ENCODE measurements around the gene PHACTR1.

The PHACTR1 gene

DNA sequence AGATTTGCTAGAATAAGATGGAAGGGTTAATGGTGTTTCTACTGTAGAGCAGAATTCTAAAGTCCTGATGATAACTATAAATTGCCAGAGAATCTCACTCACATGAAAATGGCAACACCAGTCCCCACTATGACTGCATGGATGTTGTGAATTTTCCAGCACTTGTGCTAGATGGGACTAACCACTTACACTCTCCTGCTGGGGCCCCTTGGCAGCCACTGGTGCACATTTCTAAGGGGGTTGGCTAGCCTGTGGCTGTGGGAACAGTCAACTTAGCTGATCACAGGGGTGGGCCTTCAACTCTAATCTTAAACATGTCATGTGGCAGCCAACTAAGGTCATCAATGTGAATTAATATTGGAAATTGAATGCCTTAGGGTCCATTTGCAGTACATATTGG lies 271.2 kb downstream of the PHACTR1 start:
- no peak for DNase-seq (ENCODE audit: low read depth, low spot score)

DNA sequence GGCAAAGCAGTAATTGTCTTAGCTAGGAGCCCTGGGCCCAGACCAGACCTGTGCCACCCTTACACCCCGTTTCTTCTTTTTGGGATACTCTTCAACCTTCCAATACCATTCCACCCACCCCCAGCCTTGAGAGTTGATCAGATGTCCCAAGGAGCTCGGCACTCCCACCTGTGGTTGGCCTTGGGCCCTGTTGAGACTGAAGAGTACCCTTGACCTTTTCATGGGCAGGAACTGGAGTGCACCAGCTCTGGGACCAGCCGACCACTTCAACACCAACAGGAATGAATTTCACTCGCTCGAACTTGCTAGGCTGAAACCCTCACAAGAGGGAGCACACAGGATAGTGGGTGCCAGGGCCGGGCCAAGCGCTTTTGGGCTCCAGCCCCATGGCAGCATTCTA lies 273.6 kb downstream of the PHACTR1 start:
- DNase-seq (ENCODE audit: low read depth, low spot score), result no peak

DNA sequence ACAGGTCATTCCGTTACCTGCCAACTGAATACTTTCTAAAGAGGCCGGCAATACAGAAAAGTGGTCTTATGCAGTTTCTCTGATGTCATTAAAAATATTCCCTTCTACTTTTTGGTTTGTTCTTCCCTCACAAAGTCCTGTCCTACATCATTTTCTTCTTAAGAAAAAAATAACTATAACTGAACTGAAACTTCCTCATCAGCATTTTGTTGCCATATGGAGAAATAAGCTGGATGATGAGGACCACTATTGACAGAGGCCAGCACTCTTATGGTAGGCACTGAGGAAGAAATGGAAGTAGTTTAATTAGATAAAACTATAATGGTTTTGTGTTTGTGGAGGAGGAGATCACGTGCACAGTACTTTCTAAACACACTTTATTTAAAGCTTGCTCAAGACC lies 274.9 kb downstream of the PHACTR1 start:
- DNase-seq (ENCODE audit: low read depth, low spot score), result no peak

DNA sequence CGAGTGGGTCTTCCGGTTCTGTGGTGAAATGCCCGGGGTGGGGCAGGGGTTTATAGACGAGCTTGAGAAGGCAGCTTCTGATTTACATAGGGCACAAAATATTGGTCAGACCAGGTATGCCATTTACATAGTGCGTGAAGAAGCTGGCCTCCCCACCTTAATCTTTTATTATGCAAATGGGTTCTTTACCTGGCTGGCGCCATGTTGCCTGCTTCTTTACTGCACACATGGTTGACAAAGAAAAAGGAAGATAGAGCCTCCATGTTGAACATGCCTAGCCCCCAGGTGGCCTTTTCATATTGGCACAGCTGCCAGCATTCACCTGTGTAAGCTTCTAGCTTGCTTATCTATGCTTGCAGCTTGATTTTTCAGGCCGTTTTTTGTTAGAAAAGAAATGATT lies 276.2 kb downstream of the PHACTR1 start:
- DNase-seq (ENCODE audit: low read depth, low spot score), result no peak

DNA sequence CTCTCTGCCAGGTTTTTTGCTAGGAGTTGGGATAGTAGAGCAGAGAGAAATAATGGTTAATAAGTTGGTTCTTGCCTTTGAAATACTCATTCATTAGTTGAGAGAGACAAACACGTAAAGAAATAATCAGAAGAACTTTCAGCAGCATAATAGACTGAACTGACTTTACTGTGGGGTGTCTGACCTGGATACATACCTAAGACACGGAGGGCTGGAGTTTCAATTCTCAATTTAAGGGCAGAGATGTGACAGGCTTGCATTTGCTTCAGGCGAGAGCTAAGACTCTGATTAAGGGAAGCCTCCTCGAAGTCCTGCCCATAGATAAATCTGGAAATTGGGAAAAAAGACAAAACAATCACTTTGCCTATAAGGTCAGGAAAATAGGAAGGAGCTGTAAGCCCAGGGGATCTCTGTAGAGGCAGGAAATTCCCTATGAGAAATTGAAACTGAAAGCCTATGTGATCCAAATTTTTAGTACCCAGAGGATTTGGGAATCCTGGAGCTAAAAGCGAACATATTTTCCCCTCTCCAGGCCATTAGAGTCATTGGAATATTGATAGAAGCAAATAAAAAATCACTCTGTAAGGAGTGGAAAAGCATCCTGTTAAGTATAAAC lies 276.8 kb downstream of the PHACTR1 start:
- DNase-seq (ENCODE audit: low read depth, low spot score), result no peak

DNA sequence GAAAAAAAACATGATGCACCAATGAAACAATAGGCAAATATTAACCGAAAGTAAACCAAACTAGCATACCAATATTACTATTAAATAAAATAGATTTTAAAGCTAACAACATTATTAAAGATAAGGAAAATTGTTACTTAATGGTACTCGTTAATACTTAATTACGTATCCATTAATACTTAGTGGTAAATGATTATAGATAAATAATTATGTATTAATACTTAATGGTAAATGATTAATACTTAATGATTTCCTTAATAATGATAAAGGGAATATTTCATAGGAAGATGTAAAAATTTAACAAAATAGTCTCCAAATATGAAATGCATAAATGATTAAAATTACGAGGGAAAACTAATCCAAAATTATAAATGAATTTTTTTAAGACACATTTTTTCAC lies 278.9 kb downstream of the PHACTR1 start:
- no peak for DNase-seq (ENCODE audit: low read depth, low spot score)

DNA sequence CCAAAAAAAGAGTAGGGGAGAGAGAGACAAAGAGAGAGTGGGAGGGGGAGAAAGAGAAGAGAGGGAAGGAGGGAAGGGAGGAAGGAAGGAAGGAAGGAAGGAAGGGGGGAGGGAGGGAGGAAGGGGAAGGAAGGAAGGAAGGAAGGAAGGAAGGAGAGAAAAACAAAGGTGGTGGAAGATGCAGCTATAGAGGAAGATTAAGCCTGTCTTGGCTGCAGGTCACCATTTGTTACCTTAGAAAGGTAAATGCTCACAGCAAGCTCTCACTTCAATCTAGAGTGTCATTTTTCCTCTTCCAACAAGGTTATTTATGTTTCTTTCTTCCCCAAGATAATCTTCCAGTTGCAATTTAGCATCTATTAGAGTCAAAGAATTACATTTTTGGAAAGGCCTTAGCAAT lies 284.0 kb downstream of the PHACTR1 start:
- DNase-seq (ENCODE audit: low read depth, low spot score), result no peak

DNA sequence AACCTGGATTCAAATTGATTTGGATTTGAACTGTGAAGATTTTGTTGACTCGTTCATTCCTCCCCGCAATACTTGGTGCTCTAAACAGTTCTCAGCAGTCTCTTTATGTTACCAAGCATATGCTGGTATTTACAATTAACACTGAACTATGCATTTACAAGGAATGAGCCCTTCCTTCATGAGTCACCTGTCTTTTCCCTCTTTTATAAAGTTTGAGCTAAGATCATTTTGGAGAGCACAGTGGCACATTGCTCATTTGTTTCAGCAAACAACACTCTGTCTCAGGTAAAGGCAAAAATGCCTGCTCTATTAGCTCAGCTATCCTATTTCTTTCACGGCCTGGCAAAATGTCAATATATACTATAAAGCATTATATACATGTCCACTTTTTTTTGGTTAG lies 285.4 kb downstream of the PHACTR1 start:
- no peak for DNase-seq (ENCODE audit: low read depth, low spot score)

DNA sequence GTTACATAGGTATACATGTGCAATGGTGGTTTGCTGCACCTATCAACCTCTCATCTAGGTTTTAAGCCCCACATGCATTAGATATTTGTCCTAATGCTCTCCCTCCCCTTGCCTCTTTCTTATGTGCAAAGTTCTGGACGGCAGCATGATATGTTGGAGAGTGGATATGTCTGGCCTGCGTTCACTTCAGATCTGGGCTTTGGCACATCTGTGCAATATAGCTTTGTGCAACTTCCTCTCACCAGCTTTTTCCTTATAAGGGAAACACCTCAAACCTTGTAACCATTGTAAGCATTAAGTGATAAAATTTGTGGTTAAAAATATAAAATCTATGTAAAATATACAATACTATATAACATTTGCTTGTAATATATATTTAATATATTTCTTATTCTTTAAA lies 288.0 kb downstream of the PHACTR1 start:
- no peak for DNase-seq (ENCODE audit: low read depth, low spot score)

DNA sequence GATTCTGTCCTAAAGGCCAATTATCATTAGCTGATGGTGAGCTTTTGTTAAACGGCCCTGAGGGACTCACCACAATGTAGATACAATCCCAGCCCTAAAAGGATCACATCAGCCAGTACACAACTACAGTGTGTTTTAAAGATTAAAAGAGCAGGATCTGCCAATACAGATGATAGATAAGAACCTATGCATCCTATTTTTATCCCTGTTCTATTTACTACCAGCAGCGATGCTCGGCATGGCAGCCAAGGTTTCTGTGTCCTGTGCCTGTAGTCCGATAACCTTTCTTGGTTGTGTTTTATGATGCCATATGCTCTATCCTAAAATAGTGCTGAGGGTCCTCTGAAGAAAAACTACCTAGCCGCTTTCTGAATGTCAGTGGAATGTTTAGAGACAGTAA lies 289.4 kb downstream of the PHACTR1 start:
- no peak for DNase-seq (ENCODE audit: low read depth, low spot score)

DNA sequence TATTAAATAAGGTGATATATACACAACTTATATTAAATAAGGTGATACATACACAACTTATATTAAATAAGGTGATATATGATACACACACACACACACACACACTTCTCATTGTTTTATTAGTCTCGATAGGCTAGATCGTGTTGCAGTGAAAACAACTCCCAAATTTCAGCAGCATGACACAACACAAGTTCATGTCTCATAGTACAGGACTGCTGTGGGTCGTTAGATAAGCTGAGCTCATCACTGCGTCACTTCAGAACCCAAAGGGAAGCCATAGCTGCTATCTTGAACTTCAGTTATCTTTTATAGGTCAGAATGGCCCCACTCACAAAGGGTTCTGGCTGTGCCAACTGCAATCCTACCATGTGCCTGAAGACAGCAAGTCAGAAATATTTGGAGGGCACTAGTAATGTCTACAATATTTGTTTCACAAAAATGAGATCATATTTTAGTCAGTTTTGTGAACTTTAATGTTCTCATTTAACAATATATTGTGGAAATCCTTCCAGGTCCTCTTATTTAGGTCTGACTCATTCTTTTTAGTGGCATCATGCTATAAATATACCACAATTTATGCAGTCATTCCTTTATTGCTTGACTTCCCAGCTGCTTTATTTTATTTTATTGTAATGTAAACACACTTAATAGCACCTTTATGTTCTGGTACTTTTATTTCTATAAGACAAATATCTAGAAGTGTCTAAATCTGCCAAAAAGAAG lies 290.2 kb downstream of the PHACTR1 start:
- DNase-seq (ENCODE audit: low read depth, low spot score), result no peak

DNA sequence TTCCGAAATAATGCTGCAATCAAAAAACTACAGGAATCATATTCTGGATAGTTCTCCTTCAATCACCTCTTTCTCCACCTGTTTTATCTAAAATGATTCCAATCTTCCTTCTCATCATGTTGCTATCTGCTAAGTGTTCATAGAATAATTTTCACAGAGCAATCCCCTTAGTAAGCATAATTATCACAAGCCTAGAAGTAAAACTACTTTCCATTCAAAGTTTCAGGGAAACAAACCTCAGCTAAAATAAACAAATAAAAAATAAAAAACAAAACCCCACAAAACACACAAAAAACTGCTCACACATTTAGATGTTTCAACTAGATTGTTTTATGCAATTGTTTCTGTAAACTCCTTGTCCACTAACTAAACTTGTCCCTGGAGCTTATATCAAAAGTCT lies 291.2 kb downstream of the PHACTR1 start:
- no peak for DNase-seq (ENCODE audit: low read depth, low spot score)

DNA sequence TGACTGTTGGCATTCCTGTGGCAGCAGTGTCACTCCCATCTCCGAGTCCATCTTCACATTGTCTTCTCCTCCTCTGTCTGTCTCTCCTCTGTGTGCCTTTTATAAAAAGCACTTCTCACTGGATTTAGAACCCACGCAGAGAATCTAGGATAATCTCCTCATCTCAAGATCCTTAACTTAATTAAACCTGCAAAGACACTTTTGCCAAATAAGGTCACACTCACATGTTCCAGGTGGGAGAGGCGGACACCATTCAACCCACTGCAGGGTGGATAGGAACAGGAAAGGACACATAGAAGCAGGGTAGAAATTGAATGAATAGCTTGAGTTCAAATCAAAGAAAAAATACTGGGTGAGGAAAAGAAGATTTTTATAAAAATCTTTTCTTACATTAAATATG lies 292.5 kb downstream of the PHACTR1 start:
- no peak for DNase-seq (ENCODE audit: low read depth, low spot score)

DNA sequence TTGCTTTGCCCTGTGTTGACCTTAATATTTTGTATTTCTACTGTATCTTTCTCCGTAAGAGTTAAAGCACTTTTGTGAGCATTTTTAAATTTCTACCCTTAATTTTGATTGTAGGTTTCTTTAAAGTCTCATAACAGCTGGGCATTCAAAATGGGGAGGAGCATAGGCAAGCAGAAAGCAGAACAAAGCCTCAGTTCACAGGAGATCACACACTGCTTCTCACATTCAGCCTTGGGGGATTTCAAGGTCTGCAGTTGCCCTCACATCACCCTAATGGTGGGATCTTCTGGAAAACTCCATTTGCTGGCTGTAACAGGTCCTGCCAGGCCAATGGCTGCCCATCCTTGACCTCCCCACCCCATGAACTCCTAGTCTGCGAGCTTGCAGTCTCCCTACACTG lies 292.9 kb downstream of the PHACTR1 start:
- no peak for DNase-seq (ENCODE audit: low read depth, low spot score)

DNA sequence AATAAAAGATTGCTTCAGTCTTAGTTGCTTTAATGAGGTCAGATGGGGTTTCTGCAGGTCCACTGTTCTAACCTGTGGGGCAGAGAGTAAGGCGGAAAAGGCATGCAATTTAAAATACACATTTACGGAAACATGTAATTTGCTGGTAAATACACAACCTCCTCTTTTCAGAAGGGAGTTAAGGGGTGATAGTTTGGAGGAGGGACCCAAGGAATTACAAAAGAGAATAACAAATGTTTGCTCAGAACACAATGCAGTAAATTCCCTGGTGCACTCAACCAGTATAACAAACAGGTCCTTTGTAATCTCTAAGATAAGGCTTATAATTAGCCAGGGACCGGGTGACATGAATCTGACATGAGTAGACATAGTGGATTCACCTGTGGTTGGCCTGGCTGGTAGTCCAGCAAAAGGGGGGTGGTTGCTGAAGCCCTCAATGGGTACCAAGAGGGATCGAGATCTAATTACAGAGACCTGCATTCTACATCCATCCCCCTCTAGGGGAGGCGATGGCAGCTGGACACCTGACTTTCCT lies 295.1 kb downstream of the PHACTR1 start:
- no peak for DNase-seq (ENCODE audit: low read depth, low spot score)

DNA sequence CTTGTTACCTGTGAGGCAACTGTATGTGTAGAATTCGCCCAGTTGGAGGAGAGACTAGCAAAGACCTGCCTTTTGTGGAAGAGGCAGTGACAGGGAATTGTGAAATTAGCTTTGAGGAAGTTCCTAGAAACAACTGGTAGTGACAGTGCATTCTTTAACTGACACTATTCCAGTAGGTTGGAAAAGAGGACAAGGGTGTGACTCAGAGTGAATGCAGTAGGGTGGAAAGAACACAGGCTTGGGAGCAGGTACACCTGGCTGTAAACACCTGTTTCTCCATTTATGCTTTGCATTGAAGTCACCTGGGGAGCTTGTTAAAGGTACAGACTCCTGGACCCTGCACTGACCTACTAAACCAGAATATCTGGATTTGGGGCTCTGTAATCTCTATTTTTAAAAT lies 295.7 kb downstream of the PHACTR1 start:
- DNase-seq (ENCODE audit: low read depth, low spot score), result no peak

DNA sequence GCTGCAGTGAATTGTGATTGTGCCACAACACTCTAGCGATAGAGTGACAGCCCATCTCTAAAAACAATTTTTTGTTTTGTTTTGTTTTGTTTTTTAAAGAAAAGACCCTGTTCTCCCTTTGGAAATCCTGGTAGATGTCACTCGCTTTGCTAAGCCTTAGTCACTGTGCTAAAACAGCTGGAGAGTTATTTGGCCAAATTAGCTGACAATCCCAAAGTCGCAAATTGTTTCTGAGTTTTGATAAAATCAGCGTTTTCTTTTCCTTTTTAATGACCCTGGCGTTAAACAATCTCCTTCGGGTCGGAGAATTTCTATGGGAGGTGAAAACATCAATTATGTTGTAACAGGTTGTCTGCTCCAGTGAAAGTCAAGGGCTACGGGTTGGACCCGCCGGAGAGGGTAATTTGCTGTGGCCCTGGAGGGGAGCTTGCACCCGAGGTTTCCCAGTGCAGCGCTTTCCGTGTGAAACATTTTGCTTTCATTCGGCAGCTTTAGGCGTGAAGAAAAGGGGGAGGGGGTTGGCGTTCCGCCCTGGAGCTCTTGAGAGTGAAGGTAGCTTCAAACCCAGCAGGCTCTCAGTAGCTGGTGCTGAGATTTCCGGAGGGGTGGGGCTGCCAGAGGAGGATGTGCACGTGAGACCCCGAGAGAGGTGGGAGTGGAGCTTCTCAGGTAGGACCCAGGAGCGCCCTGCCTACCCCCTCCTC lies 296.6 kb downstream of the PHACTR1 start:
- no peak for DNase-seq (ENCODE audit: low read depth, low spot score)

DNA sequence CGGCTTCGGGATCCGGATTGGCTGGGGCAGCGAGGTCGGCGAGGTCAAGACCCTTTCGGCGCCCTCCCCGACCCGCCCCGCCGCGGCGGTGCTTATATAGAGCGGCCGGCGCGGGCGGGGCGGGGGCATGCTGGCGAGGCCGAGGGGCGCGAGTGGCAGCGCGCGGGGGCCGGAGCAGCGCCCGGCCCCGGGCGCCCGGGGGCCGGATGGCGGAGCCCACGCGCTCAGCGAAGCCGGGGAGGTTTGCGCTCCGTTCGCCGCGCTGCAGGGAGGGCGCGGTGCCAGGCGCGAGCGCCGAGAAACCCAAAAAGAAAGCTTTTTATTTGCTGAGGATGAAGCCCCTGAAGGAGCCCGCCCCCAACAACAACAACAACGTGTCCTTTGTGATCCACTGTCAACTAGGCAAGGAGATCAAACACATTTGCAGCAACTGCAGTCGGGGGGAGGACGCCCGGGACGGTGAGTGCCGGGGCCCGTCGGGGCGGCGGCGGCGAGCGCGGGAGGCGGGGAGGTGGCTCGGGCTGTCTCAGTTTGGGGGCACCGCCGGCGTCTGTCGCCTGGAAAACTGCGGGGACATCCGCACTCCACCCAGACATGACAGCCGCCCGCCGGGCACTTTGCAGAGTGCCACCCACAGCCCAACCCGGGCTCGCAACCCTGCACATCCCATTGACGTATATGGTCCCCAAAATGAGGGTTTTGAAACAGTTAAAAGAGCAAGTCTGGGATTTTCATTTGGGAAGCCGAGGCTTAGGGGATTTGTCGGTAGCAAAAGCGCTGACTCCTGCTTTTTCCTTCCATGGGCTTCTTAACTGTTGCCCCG lies 297.3 kb downstream of the PHACTR1 start:
- no peak for DNase-seq (ENCODE audit: low read depth, low spot score)

DNA sequence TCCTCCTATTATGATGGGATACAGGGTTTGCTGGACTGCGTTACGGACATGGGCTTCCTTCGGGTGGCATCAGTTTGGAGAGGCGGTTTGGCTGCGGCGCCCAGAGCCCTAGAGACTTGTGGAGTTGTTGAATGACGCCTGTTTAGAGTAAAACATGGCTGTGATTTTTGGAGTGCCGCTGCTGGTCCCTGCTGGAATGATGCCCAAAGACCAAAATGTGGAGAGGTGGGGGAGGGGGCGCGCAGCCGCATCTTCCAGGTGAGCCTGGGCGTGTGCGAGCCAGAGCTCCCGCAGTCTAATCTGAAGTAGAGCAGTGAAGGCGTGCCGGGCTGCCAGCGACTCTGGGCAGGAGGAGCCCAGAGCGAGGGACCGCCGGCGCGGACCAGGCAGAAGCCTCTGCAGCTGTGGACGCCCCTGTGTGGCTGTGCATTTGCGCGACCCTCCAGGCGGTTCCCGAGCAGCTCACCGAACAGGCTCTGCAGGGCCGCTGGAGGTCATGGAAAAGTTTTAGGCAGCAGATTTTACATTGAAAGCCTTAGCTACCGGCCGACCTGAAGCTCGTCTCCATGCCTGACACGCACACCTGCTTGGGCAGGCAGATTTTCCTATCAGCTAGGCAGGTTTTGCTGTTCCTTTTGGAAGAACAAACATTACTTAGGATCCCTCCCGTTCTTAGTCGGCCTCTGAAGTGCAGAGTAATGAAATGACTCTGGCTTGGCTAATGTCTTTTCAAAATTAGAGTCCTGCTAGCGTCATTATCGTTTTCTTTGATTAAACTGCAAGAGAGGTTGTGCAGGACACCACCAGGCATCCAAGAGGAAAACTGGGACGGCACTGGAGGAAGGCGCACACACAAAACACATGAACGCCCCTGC lies 298.2 kb downstream of the PHACTR1 start:
- DNase-seq (ENCODE audit: low read depth, low spot score), result no peak

DNA sequence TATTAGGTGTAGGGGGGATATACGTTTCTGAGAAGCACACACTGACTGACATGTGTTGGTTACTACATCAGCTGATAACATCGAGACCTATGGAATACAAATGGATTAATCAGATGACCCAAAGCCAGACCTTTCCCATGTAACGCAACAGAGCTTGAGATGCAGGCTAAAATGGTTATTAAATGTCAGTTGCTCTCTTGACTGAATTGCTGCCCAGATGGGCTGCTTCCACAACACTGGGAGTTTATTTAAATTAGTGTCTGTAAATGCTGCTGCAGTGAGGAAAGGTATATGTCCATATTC lies 298.8 kb downstream of the PHACTR1 start:
- no peak for DNase-seq (ENCODE audit: low read depth, low spot score)

DNA sequence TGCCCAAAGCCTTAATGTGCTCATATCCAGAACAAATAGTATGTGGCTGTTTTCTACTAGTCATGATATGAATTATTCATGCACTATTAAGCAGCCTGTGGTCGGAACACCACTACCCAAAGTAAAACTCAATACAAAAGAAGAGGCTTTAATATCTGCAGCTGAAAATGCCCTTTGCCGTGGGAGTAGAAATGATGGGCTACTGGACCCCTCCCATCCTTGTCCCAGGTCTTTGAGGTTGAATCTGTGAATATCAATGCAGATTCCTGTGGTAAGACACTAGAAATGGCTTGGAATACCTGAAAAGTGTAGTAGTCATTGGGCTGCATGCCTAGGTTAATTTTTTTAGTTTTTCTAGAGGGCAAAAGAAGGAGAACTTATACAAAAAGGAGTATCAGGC lies 308.0 kb downstream of the PHACTR1 start:
- no peak for DNase-seq (ENCODE audit: low read depth, low spot score)
